ENCODE results near the gene HAUS3. TPM values are rescaled to one million over a fixed set of nuclear protein-coding genes. Genes with fewer than 3 reads are reported as not detected.

The HAUS3 gene
- total RNA-seq, 2 experiments from 2014 or later = 15.9 to 22.2 TPM

DNA sequence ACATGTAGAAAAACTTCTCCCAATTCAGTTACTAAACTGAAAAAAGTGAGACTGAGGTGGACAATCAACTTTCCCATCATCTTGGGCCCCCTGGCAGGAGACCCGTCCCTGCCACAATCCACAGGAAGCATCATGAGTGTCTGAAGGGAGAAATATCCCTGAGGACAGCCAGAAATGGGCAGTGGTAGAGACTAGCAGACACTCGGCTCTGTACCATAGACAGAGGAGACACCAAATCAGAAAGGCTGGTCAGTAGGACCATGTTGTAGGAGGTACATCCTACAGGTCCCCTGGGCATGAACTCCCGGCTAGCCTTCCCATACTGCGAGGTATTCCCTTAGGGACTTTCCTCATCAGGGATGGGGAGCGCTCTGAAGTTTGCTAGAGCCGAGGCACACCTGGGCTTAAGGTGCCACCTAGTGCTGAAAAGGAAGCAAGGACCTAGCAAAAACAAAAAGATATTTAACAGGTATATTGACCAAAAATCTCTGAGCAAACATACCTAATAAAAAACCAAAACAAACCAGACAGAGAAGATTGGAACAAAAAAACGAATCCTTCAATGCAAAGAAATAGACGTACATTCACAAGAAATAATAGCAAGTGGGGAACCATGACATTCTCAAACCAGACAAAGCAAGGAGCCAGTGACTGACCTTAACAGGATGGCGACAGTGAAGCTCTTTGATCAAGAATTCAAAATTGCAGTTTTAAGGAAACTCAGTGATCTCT is 55.6 kb downstream of the HAUS3 start:
- peak; percentile 9 for DNase-seq (ENCODE audit: low spot score)
- Histone ChIP-seq H2AFZ (ENCODE audit: low read length) (no peak overlapping the region), H3K4me3 (ENCODE audit: low read depth, low read length, poor library complexity, severe bottlenecking) (no peak overlapping the region), H3K79me2 (ENCODE audit: insufficient read depth, low read depth, low read length) (no peaks in the 10 kb centered on the region), H3K36me3 (ENCODE audit: insufficient read depth, low read length) (no peaks in the 10 kb centered on the region), H3K4me1 (ENCODE audit: insufficient read depth, low read length, poor library complexity, severe bottlenecking) (no peaks in the 10 kb centered on the region), H4K20me1 (ENCODE audit: insufficient read depth, low read length) (no peaks in the 10 kb centered on the region), H3K9me3 (ENCODE audit: low read length) (peaks cover 15% of the 10 kb centered on the region), H3K4me2 (ENCODE audit: low read length) (no peak overlapping the region), H3K9me2 (ENCODE audit: insufficient read depth, low read length) (no peaks in the 10 kb centered on the region), H3K27ac (ENCODE audit: low read depth, low read length, poor library complexity, severe bottlenecking) (no peak overlapping the region)
- TF ChIP-seq, protein P1, sequence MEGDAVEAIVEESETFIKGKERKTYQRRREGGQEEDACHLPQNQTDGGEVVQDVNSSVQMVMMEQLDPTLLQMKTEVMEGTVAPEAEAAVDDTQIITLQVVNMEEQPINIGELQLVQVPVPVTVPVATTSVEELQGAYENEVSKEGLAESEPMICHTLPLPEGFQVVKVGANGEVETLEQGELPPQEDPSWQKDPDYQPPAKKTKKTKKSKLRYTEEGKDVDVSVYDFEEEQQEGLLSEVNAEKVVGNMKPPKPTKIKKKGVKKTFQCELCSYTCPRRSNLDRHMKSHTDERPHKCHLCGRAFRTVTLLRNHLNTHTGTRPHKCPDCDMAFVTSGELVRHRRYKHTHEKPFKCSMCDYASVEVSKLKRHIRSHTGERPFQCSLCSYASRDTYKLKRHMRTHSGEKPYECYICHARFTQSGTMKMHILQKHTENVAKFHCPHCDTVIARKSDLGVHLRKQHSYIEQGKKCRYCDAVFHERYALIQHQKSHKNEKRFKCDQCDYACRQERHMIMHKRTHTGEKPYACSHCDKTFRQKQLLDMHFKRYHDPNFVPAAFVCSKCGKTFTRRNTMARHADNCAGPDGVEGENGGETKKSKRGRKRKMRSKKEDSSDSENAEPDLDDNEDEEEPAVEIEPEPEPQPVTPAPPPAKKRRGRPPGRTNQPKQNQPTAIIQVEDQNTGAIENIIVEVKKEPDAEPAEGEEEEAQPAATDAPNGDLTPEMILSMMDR (conservative IDR thresholded peaks at IDR 0.05; ENCODE audit: low read length) = peak; percentile 78
- TF ChIP-seq EZH2phosphoT487 (IDR thresholded peaks at IDR 0.05; ENCODE audit: borderline replicate concordance, low read depth, low read length) = no peak
- CTCF ChIA-PET (ENCODE audit: unreplicated experiment) = no interaction called here
- POLR2A ChIA-PET = no interaction called here
- BruUV-seq (replicated peaks) = no TSS peak
- intact Hi-C loops (cut with micrococcal nuclease; ENCODE audit: unreplicated experiment) = loop anchor here (5.0 kb wide), 1 partner anchor 439 kb away; no protein-coding TSS in a partner anchor

DNA sequence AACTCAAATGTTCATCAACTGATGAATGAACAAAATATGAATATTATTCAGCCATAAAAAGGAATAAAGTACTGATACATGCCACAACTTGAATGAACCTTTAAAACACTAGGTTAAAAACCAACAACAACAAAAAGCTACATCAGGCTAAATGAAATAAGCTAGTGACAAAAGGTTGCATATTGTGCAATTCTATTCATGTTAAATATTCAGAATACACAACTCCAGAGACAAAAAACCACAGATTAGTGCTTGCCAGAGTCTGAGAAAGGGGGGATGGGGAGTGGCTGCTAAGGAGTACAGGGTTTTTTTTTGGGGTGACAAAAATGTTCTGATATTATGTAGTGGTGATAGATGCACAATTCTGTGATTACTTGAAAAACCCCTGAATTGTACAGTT is 58.5 kb downstream of the HAUS3 start:
- Histone ChIP-seq H4K20me1 (ENCODE audit: insufficient read depth, low read length) (no peaks in the 10 kb centered on the region), H3K9me3 (ENCODE audit: low read length) (peaks cover 15% of the 10 kb centered on the region), H3K36me3 (ENCODE audit: insufficient read depth, low read length) (no peaks in the 10 kb centered on the region), H3K79me2 (ENCODE audit: insufficient read depth, low read depth, low read length) (no peaks in the 10 kb centered on the region), H3K9me2 (ENCODE audit: insufficient read depth, low read length) (no peaks in the 10 kb centered on the region), H3K4me1 (ENCODE audit: insufficient read depth, low read length, poor library complexity, severe bottlenecking) (no peaks in the 10 kb centered on the region), H3K4me3 (ENCODE audit: low read depth, low read length, poor library complexity, severe bottlenecking) (no peak overlapping the region), H3K27ac (ENCODE audit: low read depth, low read length, poor library complexity, severe bottlenecking) (no peak overlapping the region), H2AFZ (ENCODE audit: low read length) (no peak overlapping the region), H3K4me2 (ENCODE audit: low read length) (no peak overlapping the region)
- intact Hi-C loops (cut with micrococcal nuclease; ENCODE audit: unreplicated experiment) = no loop called here
- ChIA-PET POLR2A (no interaction called here), CTCF (ENCODE audit: unreplicated experiment) (no interaction called here)
- TF ChIP-seq, protein P1 (conservative IDR thresholded peaks at IDR 0.05; ENCODE audit: low read length) = no peak
- TF ChIP-seq EZH2phosphoT487 (IDR thresholded peaks at IDR 0.05; ENCODE audit: borderline replicate concordance, low read depth, low read length) = no peak
- no TSS peak for BruUV-seq (replicated peaks)
- no peak for DNase-seq (ENCODE audit: low spot score)

DNA sequence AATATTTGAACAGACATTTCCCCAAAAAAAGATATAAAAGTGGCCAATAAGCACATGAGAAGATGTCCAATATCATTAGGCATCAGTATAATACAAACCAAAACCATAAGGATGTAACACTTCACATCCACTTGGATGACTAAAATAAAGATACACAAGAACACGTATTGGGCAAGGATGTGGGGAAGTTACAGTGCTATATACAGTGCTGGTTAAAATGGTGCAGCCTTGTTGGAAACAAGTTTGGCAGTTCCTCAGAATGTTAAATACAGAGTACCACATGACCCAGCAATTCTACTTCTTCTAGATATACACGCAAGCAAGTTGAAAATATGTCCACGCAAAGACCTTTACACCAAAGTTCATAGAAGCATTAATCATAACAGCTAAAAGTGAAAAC is 58.9 kb downstream of the HAUS3 start:
- CTCF ChIA-PET (ENCODE audit: unreplicated experiment) = no interaction called here
- H3K4me2 ChIP-seq (ENCODE audit: low read length) = no peak overlapping the region
- no peak for TF ChIP-seq EZH2phosphoT487 (IDR thresholded peaks at IDR 0.05; ENCODE audit: borderline replicate concordance, low read depth, low read length)
- TF ChIP-seq, protein P1 (conservative IDR thresholded peaks at IDR 0.05; ENCODE audit: low read length) = no peak
- BruUV-seq (replicated peaks) = no TSS peak
- no peaks in the 10 kb centered on the region for H3K9me2 ChIP-seq (ENCODE audit: insufficient read depth, low read length)
- H2AFZ ChIP-seq (ENCODE audit: low read length) = no peak overlapping the region
- H3K27ac ChIP-seq (ENCODE audit: low read depth, low read length, poor library complexity, severe bottlenecking) = no peak overlapping the region
- H3K4me3 ChIP-seq (ENCODE audit: low read depth, low read length, poor library complexity, severe bottlenecking) = no peak overlapping the region
- no peaks in the 10 kb centered on the region for H4K20me1 ChIP-seq (ENCODE audit: insufficient read depth, low read length)
- peaks cover 15% of the 10 kb centered on the region for H3K9me3 ChIP-seq (ENCODE audit: low read length)
- POLR2A ChIA-PET = no interaction called here
- DNase-seq (ENCODE audit: low spot score) = no peak
- H3K4me1 ChIP-seq (ENCODE audit: insufficient read depth, low read length, poor library complexity, severe bottlenecking) = no peaks in the 10 kb centered on the region
- H3K79me2 ChIP-seq (ENCODE audit: insufficient read depth, low read depth, low read length) = no peaks in the 10 kb centered on the region
- intact Hi-C loops (cut with micrococcal nuclease; ENCODE audit: unreplicated experiment) = no loop called here
- no peaks in the 10 kb centered on the region for H3K36me3 ChIP-seq (ENCODE audit: insufficient read depth, low read length)

Measured in OCI-LY7 (cell line).